CD1c-positive myeloid dendritic cell (primary cell): Measurements from ENCODE around the gene GALNT18.

Experiments used
- DNase-seq: peaks from one replicate; pipeline ENCODE4 v3.0.0-alpha.2; 2016; ENCODE audit errors: extremely low spot score

GALNT18 gene

GRCh38 chr11:11500744-11501487, 120.9 kb downstream of the GALNT18 start:
- DNase-seq, result no peak

- no peak for DNase-seq
These were observed 122.5 kb downstream of the GALNT18 start for GRCh38 chr11:11499300-11499699.

GRCh38 chr11:11498195-11498594, 123.6 kb downstream of the GALNT18 start:
- no peak for DNase-seq

- DNase-seq, result no peak
These were observed 124.9 kb downstream of the GALNT18 start for GRCh38 chr11:11496879-11497278.

- DNase-seq, result no peak
These were observed 127.5 kb downstream of the GALNT18 start for GRCh38 chr11:11494348-11494747.

GRCh38 chr11:11493698-11494097, 128.1 kb downstream of the GALNT18 start:
- DNase-seq, result no peak

- DNase-seq, result no peak
These were observed 130.2 kb downstream of the GALNT18 start for GRCh38 chr11:11491589-11491988.

- no peak for DNase-seq
These were observed 130.8 kb downstream of the GALNT18 start for GRCh38 chr11:11491014-11491413.

- no peak for DNase-seq
These were observed 135.4 kb downstream of the GALNT18 start for GRCh38 chr11:11486423-11486822.

- DNase-seq, result no peak
These were observed 135.8 kb downstream of the GALNT18 start for GRCh38 chr11:11486002-11486401.

- DNase-seq, result no peak
These were observed 138.2 kb downstream of the GALNT18 start for GRCh38 chr11:11483627-11484026.

GRCh38 chr11:11482730-11483129, 139.1 kb downstream of the GALNT18 start:
- DNase-seq, result no peak

GRCh38 chr11:11481371-11481770, 140.4 kb downstream of the GALNT18 start:
- DNase-seq, result no peak

- DNase-seq, result no peak
These were observed 140.8 kb downstream of the GALNT18 start for GRCh38 chr11:11480971-11481370.

GRCh38 chr11:11478687-11479086, 143.1 kb downstream of the GALNT18 start:
- no peak for DNase-seq

GRCh38 chr11:11477695-11478420, 143.9 kb downstream of the GALNT18 start:
- DNase-seq, result no peak

- DNase-seq, result no peak
These were observed 144.7 kb downstream of the GALNT18 start for GRCh38 chr11:11476971-11477645.

- no peak for DNase-seq
These were observed 145.3 kb downstream of the GALNT18 start for GRCh38 chr11:11476499-11476898.

- DNase-seq, result no peak
These were observed 149.7 kb downstream of the GALNT18 start for GRCh38 chr11:11472106-11472505.

GRCh38 chr11:11471201-11471600, 150.6 kb downstream of the GALNT18 start:
- DNase-seq, result no peak

GRCh38 chr11:11468954-11469353, 152.9 kb downstream of the GALNT18 start:
- DNase-seq, result no peak

GRCh38 chr11:11467312-11467711, 154.5 kb downstream of the GALNT18 start:
- no peak for DNase-seq

GRCh38 chr11:11464555-11464954, 157.2 kb downstream of the GALNT18 start:
- DNase-seq, result no peak
